ENCODE measurements around the gene CAPN13. TPM values are rescaled to one million over a fixed set of nuclear protein-coding genes. Genes with fewer than 3 reads are reported as not detected.

Gene CAPN13
- total RNA-seq, 1 experiment from 2014 or later: 5.7 TPM

DNA sequence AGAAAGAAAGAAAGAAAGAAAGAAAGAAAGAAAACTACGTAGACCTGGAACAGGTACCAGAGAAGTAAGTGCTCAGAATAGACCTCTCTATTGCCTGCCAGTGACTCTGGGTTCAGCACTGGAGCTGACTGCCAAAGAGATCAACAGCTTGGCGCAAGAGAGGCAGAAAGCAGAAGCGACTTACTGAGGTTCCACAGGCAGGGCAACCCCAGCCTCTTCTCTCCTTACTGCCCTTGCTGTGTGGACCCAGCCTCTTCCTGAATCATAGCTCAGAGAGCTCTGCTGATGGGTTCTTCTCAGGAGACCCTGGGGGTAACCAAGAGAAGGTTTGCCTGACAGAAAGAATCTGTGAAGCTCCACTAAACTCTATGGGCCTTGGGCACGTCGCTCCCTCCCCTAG is 7.1 kb downstream of the CAPN13 start:
- Histone ChIP-seq H2AFZ (ENCODE audit: low read length) (no peak overlapping the region), H3K9me3 (ENCODE audit: control insufficient read depth, low read depth, low read length) (no peaks in the 10 kb centered on the region), H4K8ac (replicated peaks; ENCODE audit: insufficient read length, low read depth, low read length) (no peak overlapping the region), H4K5ac (ENCODE audit: insufficient read length, low read depth, low read length) (no peak overlapping the region), H3K14ac (ENCODE audit: insufficient read depth, low read length) (no peak overlapping the region), H2BK20ac (ENCODE audit: low read depth, low read length, poor library complexity, severe bottlenecking) (no peak overlapping the region), H4K20me1 (ENCODE audit: control insufficient read depth, insufficient read depth, insufficient read length) (no peaks in the 10 kb centered on the region), H2AK5ac (ENCODE audit: insufficient read length, low read length) (no peak overlapping the region), H2BK15ac (ENCODE audit: low read depth, low read length) (no peak overlapping the region), H3K9ac (ENCODE audit: extremely low read depth, insufficient read length, low read length) (no peak overlapping the region), H2BK5ac (ENCODE audit: insufficient read length, low read length) (no peak overlapping the region), H3K4me1 (ENCODE audit: insufficient read depth, low read length) (peaks cover 3% of the 10 kb centered on the region; the same call in 1 of the 2 replicates), H3K79me1 (ENCODE audit: insufficient read depth, low read depth, low read length, poor library complexity, severe bottlenecking) (no peaks in the 10 kb centered on the region), H3K23ac (ENCODE audit: insufficient read length, low read depth, low read length) (no peak overlapping the region), H4K91ac (ENCODE audit: insufficient read length, low read depth, low read length) (no peak overlapping the region), H3K56ac (ENCODE audit: insufficient read length, low read depth, low read length) (no peak overlapping the region), H3K27me3 (ENCODE audit: insufficient read depth, low read length) (no peaks in the 10 kb centered on the region), H2BK120ac (ENCODE audit: low read depth, low read length, poor library complexity, severe bottlenecking) (no peak overlapping the region), H2BK12ac (ENCODE audit: insufficient read length, low read depth, low read length) (no peak overlapping the region), H3K79me2 (ENCODE audit: insufficient read depth, low read length) (no peaks in the 10 kb centered on the region), H3K4ac (ENCODE audit: low read depth, low read length) (no peak overlapping the region), H3K23me2 (ENCODE audit: insufficient read length, low read depth, low read length, poor library complexity, severe bottlenecking) (no peaks in the 10 kb centered on the region), H3K4me2 (ENCODE audit: insufficient read depth, insufficient read length, low read length) (no peak overlapping the region), H3K27ac (ENCODE audit: insufficient read length, low read depth, low read length) (no peak overlapping the region), H3T11ph (ENCODE audit: low read length) (no peak overlapping the region), H3K18ac (ENCODE audit: insufficient read length, low read depth, low read length) (no peak overlapping the region)
- Mint-ChIP-seq H3K27ac (0 out of 7 replicates have a peak overlapping the region, but pooled peaks of 1 of the 3 experiments have one; percentile 16), H3K9me3 (no peaks in the 10 kb centered on the region), H3K4me1 (peaks cover 28 to 31% of the 10 kb centered on the region in 2 experiments), H3K36me3 (ENCODE audit: insufficient read depth in 1 of 3, low read depth in 3 of 3) (no peaks in the 10 kb centered on the region), H3K4me3 (no peak overlapping the region), H3K27me3 (ENCODE audit: low read depth) (no peaks in the 10 kb centered on the region)
- no peak for DNase-seq
- TF ChIP-seq, protein P1, sequence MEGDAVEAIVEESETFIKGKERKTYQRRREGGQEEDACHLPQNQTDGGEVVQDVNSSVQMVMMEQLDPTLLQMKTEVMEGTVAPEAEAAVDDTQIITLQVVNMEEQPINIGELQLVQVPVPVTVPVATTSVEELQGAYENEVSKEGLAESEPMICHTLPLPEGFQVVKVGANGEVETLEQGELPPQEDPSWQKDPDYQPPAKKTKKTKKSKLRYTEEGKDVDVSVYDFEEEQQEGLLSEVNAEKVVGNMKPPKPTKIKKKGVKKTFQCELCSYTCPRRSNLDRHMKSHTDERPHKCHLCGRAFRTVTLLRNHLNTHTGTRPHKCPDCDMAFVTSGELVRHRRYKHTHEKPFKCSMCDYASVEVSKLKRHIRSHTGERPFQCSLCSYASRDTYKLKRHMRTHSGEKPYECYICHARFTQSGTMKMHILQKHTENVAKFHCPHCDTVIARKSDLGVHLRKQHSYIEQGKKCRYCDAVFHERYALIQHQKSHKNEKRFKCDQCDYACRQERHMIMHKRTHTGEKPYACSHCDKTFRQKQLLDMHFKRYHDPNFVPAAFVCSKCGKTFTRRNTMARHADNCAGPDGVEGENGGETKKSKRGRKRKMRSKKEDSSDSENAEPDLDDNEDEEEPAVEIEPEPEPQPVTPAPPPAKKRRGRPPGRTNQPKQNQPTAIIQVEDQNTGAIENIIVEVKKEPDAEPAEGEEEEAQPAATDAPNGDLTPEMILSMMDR (conservative IDR thresholded peaks at IDR 0.05): no peak
- no CpG with 5 or more reads among the region's 5 CpGs for WGBS (ENCODE audit: extremely low coverage, insufficient read length, low lambda C conversion rate)
